WTC11 (cell line): ENCODE results near the gene LY6G5C. TPM values are rescaled to one million over a fixed set of nuclear protein-coding genes. Genes with fewer than 3 reads are reported as not detected.

Experiments
- ATAC-seq: fragments of 200-7000 bp; cut with Tn5 transposase; 2 replicates; pipeline ENCODE4 v1.10.0; 2021; ENCODE audit warnings: mild to moderate bottlenecking, moderate library complexity
- CTCF ChIA-PET: fragments of 300-600 bp; sonication (Branson Sonifier 250); formaldehyde crosslinking; loops from one replicate; lab custom pipeline; 2021; ENCODE audit warnings: antibody characterized with exemption; lab: Charles Lee
- POLR2A ChIA-PET: fragments of 350-600 bp; sonication (Branson Sonifier 250); formaldehyde crosslinking; loops from one replicate; lab custom pipeline; 2021; ENCODE audit warnings: antibody characterized with exemption; lab: Charles Lee
- DNase-seq: peaks from one replicate; pipeline ENCODE4 v3.0.0; 2021; ENCODE audit warnings: low spot score
- H3K27ac Mint-ChIP-seq: 2 replicates; pipeline ENCODE4 v1.8.0; 2021; ENCODE audit warnings: mixed read lengths
- H3K27me3 Mint-ChIP-seq: 2 replicates; pipeline ENCODE4 v1.8.0; 2021; ENCODE audit warnings: low read depth, mild to moderate bottlenecking, moderate library complexity, mixed read lengths
- H3K36me3 Mint-ChIP-seq: 2 replicates; pipeline ENCODE4 v1.8.0; 2021; ENCODE audit warnings: mixed read lengths
- H3K4me1 Mint-ChIP-seq: 2 replicates; pipeline ENCODE4 v1.8.0; 2022; ENCODE audit warnings: mixed read lengths
- H3K4me3 Mint-ChIP-seq: 2 replicates; pipeline ENCODE4 v1.8.0; 2021; ENCODE audit warnings: mild to moderate bottlenecking, moderate library complexity, mixed read lengths
- H3K9me3 Mint-ChIP-seq: 2 replicates; pipeline ENCODE4 v1.8.0; 2021; ENCODE audit warnings: mixed read lengths
- ATF2 ChIP-seq: sonication (generic); formaldehyde crosslinking; IDR thresholded peaks from 2 replicates; pipeline ENCODE4 v1.8.1; 2022; ENCODE audit warnings: low read depth, missing genetic modification reagents, borderline replicate concordance
- ATF3 ChIP-seq: sonication (generic); formaldehyde crosslinking; conservative IDR thresholded peaks from 2 replicates; pipeline ENCODE4 v1.8.1; 2022; ENCODE audit warnings: mild to moderate bottlenecking, missing genetic modification reagents
- CDX4 ChIP-seq: fragments of 250-450 bp; sonication (Bioruptor Pico); IDR thresholded peaks from 2 replicates; pipeline ENCODE4 v1.9.0; 2021; ENCODE audit warnings: moderate library complexity, mild to moderate bottlenecking, inconsistent platforms, borderline replicate concordance
- ERG ChIP-seq: fragments of 250-450 bp; sonication (Bioruptor Pico); IDR thresholded peaks from 2 replicates; pipeline ENCODE4 v1.8.0; 2021; ENCODE audit warnings: mild to moderate bottlenecking
- ESRRA ChIP-seq: sonication (generic); formaldehyde crosslinking; IDR thresholded peaks from 2 replicates; pipeline ENCODE4 v1.8.1; 2022; ENCODE audit warnings: mild to moderate bottlenecking, missing genetic modification reagents, borderline replicate concordance
- ETV6 ChIP-seq: sonication (generic); formaldehyde crosslinking; IDR thresholded peaks from 2 replicates; pipeline ENCODE4 v1.8.1; 2022; ENCODE audit warnings: mild to moderate bottlenecking, missing genetic modification reagents
- FOXJ3 ChIP-seq: sonication (generic); formaldehyde crosslinking; IDR thresholded peaks from 2 replicates; pipeline ENCODE4 v1.9.0; 2021; ENCODE audit warnings: missing genetic modification reagents, mild to moderate bottlenecking, borderline replicate concordance
- FOXP1 ChIP-seq: sonication (generic); formaldehyde crosslinking; IDR thresholded peaks from 2 replicates; pipeline ENCODE4 v1.8.0; 2022; ENCODE audit warnings: missing genetic modification reagents, mild to moderate bottlenecking, moderate library complexity, borderline replicate concordance
- FOXP4 ChIP-seq: sonication (generic); formaldehyde crosslinking; IDR thresholded peaks from 2 replicates; pipeline ENCODE4 v1.8.0; 2022; ENCODE audit warnings: mild to moderate bottlenecking, missing genetic modification reagents
- GABPB1 ChIP-seq: sonication (generic); formaldehyde crosslinking; IDR thresholded peaks from 2 replicates; pipeline ENCODE4 v1.8.1; 2023; ENCODE audit warnings: mild to moderate bottlenecking, missing genetic modification reagents
- HMGXB4 ChIP-seq: sonication (generic); formaldehyde crosslinking; IDR thresholded peaks from 2 replicates; pipeline ENCODE4 v1.8.1; 2023; ENCODE audit warnings: mild to moderate bottlenecking, moderate library complexity, missing genetic modification reagents
- IRF2 ChIP-seq: sonication (generic); formaldehyde crosslinking; IDR thresholded peaks from 2 replicates; pipeline ENCODE4 v1.8.0; 2022; ENCODE audit warnings: low read depth, missing genetic modification reagents, borderline replicate concordance
- NR1H2 ChIP-seq: sonication (generic); formaldehyde crosslinking; IDR thresholded peaks from 2 replicates; pipeline ENCODE4 v1.9.0; 2021; ENCODE audit warnings: mild to moderate bottlenecking, moderate library complexity, missing genetic modification reagents
- SP1 ChIP-seq: sonication (generic); formaldehyde crosslinking; conservative IDR thresholded peaks from 2 replicates; pipeline ENCODE4 v1.8.1; 2022; ENCODE audit warnings: missing genetic modification reagents
- ZMAT4 ChIP-seq: fragments of 250-450 bp; sonication (Bioruptor Pico); IDR thresholded peaks from 2 replicates; pipeline ENCODE4 v1.9.0; 2021; ENCODE audit warnings: mild to moderate bottlenecking
- ZNF121 ChIP-seq: sonication (generic); formaldehyde crosslinking; IDR thresholded peaks from 2 replicates; pipeline ENCODE4 v1.8.0; 2023; ENCODE audit warnings: missing genetic modification reagents
- ZNF263 ChIP-seq: sonication (generic); formaldehyde crosslinking; IDR thresholded peaks from 2 replicates; pipeline ENCODE4 v1.8.1; 2022; ENCODE audit warnings: low read depth, mild to moderate bottlenecking, moderate library complexity, missing genetic modification reagents
- ZNF425 ChIP-seq: fragments of 250-450 bp; sonication (Bioruptor Pico); conservative IDR thresholded peaks from 2 replicates; pipeline ENCODE4 v1.9.0; 2021; ENCODE audit warnings: mild to moderate bottlenecking
- ZSCAN18 ChIP-seq: fragments of 250-450 bp; sonication (Bioruptor Pico); IDR thresholded peaks from 2 replicates; pipeline ENCODE4 v2.1.2; 2022; ENCODE audit warnings: mild to moderate bottlenecking, moderate library complexity
- total RNA-seq: library from RNA; stranded (reverse); gene quantifications from 3 replicates; pipeline ENCODE4 v1.2.3, GENCODE V29; 2021

Gene LY6G5C
- total RNA-seq, 1 experiment from 2014 or later = 1.0 TPM

- no peak for TF ChIP-seq ESRRA (CRISPR knock-in tag)
- no peak for TF ChIP-seq HMGXB4 (CRISPR knock-in tag)
These were observed 40.3 kb downstream of the LY6G5C start (continued) for GRCh38 chr6:31640612-31641011.

GRCh38 chr6:31639449-31639861, 41.4 kb downstream of the LY6G5C start:
- CTCF ChIA-PET = interaction anchor here (0.6 to 1.3 kb wide), 3 partner anchors 50 to 447 kb away, joined by 3 read pairs; no protein-coding TSS in a partner anchor
- Mint-ChIP-seq H3K27me3 (no peaks in the 10 kb centered on the region), H3K36me3 (peaks cover 70% of the 10 kb centered on the region), H3K4me3 (no peak overlapping the region), H3K27ac (no peak overlapping the region), H3K9me3 (no peaks in the 10 kb centered on the region), H3K4me1 (no peaks in the 10 kb centered on the region)
- ATAC-seq (0 out of 2 replicates have a peak, but pooled peaks have one; percentile 18), DNase-seq (no peak)
- POLR2A ChIA-PET = interaction anchor here (0.6 to 2.0 kb wide), 6 partner anchors 7 to 101 kb away, joined by 3 to 7 read pairs (median 4); partner anchors contain the start of gene BAG6
- no peak for TF ChIP-seq ZNF425 (CRISPR knock-in tag)
- TF ChIP-seq ERG (CRISPR knock-in tag) = no peak
- no peak for TF ChIP-seq FOXP4 (CRISPR knock-in tag)
- no peak for TF ChIP-seq ATF3 (CRISPR knock-in tag)
- TF ChIP-seq FOXJ3 (CRISPR knock-in tag) = no peak
- no peak for TF ChIP-seq HMGXB4 (CRISPR knock-in tag)
- no peak for TF ChIP-seq ZSCAN18 (CRISPR knock-in tag)
- TF ChIP-seq CDX4 (CRISPR knock-in tag) = no peak
- no peak for TF ChIP-seq ATF2 (CRISPR knock-in tag)
- TF ChIP-seq IRF2 (CRISPR knock-in tag) = no peak
- no peak for TF ChIP-seq SP1 (CRISPR knock-in tag)
- TF ChIP-seq NR1H2 (CRISPR knock-in tag) = no peak
- no peak for TF ChIP-seq ZNF263
- TF ChIP-seq FOXP1 (CRISPR knock-in tag) = no peak
- TF ChIP-seq ZMAT4 (CRISPR knock-in tag) = no peak
- no peak for TF ChIP-seq ETV6 (CRISPR knock-in tag)
- TF ChIP-seq GABPB1 (CRISPR knock-in tag) = no peak
- TF ChIP-seq ZNF121 (CRISPR knock-in tag) = no peak
